ENCODE results near the gene TCF25.

The TCF25 gene

DNA sequence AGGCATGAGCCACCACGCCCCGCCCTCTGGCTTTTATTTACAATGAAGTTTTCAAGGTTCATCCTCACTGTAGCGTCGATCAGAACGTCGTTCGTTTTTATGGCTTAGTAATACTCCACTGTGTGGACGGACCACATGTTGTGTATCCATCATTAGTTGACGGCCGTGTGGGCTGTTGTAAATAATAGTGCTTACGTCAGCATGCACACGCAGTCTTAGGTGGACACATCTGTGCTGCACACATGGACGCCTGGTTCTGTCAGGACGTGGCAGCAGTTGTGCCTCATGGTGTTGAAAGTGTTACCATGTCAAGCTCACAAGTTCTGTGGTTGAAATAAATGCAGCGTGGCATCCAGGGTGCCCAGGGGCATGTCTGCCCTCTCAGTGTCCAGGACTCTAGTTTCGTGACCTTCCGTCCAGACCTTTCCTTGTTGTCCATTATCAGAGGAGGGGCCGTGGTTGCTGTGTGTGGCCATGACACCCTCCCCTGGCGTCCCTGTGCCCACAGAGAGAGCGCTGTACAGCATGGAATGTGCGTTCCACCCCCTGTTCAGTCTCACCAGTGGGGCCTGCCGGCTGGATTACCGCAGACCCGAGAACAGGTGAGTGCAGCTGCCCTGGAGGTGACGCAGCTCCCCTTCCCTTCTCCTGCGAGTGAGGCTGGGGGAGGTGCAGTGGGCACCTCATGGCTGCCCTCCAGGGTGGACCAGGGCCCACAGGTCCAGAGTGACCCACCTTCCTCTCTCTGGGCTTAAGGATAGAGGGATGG, 22.3 kb downstream of the TCF25 start:
- Histone ChIP-seq H3K36me3 (peaks cover 82 to 100% (median 98%) of the 10 kb centered on the region in 3 donors), H3K4me3 (no peak overlapping the region), H3K4me1 (no peaks in the 10 kb centered on the region), H3K9me3 (no peaks in the 10 kb centered on the region), H3K27me3 (no peaks in the 10 kb centered on the region), H3K27ac (no peak overlapping the region)
- intact Hi-C loops (cut with DNase I; ENCODE audit: low total_unique reads) = no loop called here
- TF ChIP-seq, protein P1, sequence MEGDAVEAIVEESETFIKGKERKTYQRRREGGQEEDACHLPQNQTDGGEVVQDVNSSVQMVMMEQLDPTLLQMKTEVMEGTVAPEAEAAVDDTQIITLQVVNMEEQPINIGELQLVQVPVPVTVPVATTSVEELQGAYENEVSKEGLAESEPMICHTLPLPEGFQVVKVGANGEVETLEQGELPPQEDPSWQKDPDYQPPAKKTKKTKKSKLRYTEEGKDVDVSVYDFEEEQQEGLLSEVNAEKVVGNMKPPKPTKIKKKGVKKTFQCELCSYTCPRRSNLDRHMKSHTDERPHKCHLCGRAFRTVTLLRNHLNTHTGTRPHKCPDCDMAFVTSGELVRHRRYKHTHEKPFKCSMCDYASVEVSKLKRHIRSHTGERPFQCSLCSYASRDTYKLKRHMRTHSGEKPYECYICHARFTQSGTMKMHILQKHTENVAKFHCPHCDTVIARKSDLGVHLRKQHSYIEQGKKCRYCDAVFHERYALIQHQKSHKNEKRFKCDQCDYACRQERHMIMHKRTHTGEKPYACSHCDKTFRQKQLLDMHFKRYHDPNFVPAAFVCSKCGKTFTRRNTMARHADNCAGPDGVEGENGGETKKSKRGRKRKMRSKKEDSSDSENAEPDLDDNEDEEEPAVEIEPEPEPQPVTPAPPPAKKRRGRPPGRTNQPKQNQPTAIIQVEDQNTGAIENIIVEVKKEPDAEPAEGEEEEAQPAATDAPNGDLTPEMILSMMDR (IDR thresholded peaks at IDR 0.05) = no peak
- no peak for DNase-seq

DNA sequence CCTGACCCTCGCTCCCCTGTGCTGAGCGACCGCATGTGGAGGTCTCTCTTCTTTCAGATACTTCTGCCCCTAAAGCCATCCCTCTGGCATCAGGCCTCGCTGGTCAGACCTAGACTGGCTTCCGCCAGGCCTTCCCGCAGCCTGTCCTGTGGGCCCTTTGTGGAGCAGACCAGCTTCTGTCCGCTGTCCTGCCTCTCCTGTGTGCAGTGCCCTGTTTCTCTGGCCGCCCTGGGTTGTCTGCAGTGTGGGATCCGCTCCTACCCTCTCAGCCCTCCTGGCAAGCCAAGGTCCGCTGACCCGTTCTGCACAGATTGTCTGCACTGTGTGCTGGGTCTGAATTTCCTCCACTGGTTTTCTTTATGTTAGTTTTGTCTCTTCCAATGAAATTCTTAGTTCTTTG, 23.8 kb downstream of the TCF25 start:
- peaks cover 73 to 91% (median 91%) of the 10 kb centered on the region in 3 donors for H3K36me3 ChIP-seq
- DNase-seq = no peak
- no peak overlapping the region for H3K4me3 ChIP-seq
- no peaks in the 10 kb centered on the region for H3K4me1 ChIP-seq
- H3K9me3 ChIP-seq = no peaks in the 10 kb centered on the region
- TF ChIP-seq, protein P1 (IDR thresholded peaks at IDR 0.05) = no peak
- intact Hi-C loops (cut with DNase I; ENCODE audit: low total_unique reads) = no loop called here
- no peaks in the 10 kb centered on the region for H3K27me3 ChIP-seq
- no peak overlapping the region for H3K27ac ChIP-seq

DNA sequence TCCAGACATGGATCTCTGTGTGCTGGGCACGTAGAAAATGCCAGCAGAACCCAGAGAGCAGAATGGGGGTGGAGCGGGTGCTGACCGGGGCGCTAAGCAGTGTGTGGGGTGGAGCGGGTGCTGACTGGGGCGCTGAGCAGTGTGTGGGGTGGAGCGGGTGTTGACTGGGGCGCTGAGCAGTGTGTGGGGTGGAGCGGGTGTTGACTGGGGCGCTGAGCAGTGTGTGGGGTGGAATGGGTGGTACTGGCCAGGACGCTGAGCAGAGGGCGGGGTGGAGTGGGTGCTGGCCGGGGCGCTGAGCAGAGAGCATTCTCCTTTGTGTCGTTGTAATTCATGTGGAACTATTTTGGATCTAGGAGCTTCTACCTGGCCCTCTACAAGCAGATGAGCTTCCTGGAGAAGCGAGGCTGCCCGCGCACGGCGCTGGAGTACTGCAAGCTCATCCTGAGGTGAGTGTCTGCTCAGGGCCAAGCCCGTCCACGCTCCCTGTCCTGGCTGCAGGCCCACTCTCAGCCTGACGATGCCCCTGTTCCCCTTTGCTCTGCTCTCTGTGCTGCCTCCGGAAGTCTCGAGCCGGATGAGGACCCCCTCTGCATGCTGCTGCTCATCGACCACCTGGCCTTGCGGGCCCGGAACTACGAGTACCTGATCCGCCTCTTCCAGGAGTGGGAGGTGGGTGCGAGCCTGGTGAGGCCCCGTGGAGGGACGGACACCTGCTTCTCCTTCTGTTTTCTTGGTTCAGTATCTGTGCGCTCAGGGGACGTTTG, 25.0 kb downstream of the TCF25 start:
- Histone ChIP-seq H3K36me3 (peaks cover 69 to 88% (median 87%) of the 10 kb centered on the region in 3 donors), H3K4me1 (no peaks in the 10 kb centered on the region), H3K9me3 (no peaks in the 10 kb centered on the region), H3K27me3 (no peaks in the 10 kb centered on the region), H3K27ac (no peak overlapping the region), H3K4me3 (no peak overlapping the region)
- TF ChIP-seq, protein P1 (IDR thresholded peaks at IDR 0.05) = no peak
- no peak for DNase-seq
- intact Hi-C loops (cut with DNase I; ENCODE audit: low total_unique reads) = no loop called here

DNA sequence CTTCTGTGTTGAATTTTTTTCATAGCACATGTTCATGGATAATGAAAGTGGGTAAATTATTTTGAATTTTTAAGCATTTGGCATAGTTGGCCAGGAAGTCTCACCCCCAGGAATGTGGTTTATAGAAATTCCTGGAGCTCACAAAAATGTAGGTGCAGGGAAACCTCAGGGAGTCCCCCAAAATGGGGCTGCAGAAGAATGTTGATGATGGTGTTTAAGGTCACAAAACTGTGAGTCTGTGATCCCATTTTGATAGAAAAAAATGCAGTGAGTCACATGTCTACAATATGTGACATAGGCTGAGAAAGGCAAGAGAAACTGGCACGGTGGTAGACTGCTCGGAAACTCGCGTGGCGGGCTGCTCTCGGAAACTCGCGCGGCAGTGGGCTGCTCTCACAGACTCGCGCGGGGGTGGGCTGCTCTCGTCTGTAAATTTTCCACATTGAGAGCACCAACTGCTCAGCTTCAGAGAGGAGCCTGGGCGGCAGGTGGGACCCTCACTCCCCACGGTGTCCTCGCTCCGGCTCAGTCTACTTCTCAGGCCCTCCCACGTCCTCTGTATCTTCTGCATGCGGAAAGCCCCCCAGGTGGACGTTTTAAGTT, 26.6 kb downstream of the TCF25 start:
- TF ChIP-seq, protein P1 (IDR thresholded peaks at IDR 0.05) = no peak
- H3K4me1 ChIP-seq = no peaks in the 10 kb centered on the region
- H3K27ac ChIP-seq = no peak overlapping the region
- peaks cover 77 to 88% (median 87%) of the 10 kb centered on the region in 3 donors for H3K36me3 ChIP-seq
- H3K4me3 ChIP-seq = no peak overlapping the region
- no peak for DNase-seq
- H3K27me3 ChIP-seq = no peaks in the 10 kb centered on the region
- no peaks in the 10 kb centered on the region for H3K9me3 ChIP-seq
- intact Hi-C loops (cut with DNase I; ENCODE audit: low total_unique reads) = no loop called here

DNA sequence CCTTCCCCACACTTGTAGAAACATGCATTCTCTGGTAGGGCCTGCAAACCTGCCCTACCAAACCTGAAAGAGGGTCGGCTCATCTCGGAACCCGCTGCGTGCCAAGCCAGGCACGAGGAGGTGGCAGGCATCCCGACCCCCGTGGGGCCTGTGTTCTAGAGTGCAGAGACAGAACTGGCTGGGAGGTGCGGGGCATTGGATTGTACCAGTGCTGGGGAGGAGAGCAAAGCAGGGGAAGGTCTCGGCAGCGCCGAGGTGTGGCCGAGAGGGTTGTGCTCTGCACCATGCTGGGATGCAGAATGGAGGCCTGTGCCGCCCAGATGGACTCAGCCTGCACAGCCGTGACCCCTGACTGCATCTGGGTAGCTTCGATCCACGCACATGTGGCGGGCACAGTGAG, 27.5 kb downstream of the TCF25 start:
- Histone ChIP-seq H3K9me3 (no peaks in the 10 kb centered on the region), H3K27ac (no peak overlapping the region), H3K36me3 (peaks cover 76 to 88% (median 87%) of the 10 kb centered on the region in 3 donors), H3K27me3 (no peaks in the 10 kb centered on the region), H3K4me3 (no peak overlapping the region), H3K4me1 (no peaks in the 10 kb centered on the region)
- no peak for DNase-seq
- TF ChIP-seq, protein P1 (IDR thresholded peaks at IDR 0.05) = no peak
- intact Hi-C loops (cut with DNase I; ENCODE audit: low total_unique reads) = no loop called here

Measured in tibial artery (tissue), 4 donors.